Activated CD4-positive, CD25-positive, alpha-beta regulatory T cell treated with anti-CD3 and anti-CD28 coated beads, Interleukin-2, amount 50 U/mL, for 16 hours (primary cell): ENCODE measurements around the gene IFNL4.
"Not testable (repeated sequence)": the region's sequence is repeated elsewhere in the genome, so short reads cannot be mapped to it uniquely, and the experiment has no call there.

ENCODE experiments used
- DNase-seq: peaks from one replicate; pipeline ENCODE4 v3.0.0-alpha.2; 2020; ENCODE audit warnings: low read depth, low spot score

The IFNL4 gene

DNA sequence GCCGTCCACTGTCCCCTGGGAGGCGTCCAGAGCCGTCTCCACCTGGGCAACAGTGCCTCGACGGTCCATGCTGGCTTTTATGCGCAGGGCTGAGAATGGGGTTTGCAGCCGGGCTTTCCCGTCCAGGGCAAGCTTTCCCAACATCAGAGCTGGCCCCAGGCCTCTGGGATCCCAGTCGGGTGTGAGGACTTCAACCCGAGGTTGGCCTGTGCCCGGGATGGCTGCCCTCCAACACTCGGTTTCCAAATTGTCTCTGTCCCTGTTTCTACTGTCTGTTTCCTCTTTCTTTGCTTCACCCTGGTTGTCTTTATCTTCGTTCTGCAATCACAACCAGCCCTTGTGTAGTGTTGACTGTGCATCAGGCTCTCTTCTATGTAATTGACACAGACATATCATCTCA lies at the start of gene IFNL4:
Gene IFNL4, minus strand, starts transcription at position 51 of the 400 bp plus-strand sequence.
- DNase-seq: no peak

DNA sequence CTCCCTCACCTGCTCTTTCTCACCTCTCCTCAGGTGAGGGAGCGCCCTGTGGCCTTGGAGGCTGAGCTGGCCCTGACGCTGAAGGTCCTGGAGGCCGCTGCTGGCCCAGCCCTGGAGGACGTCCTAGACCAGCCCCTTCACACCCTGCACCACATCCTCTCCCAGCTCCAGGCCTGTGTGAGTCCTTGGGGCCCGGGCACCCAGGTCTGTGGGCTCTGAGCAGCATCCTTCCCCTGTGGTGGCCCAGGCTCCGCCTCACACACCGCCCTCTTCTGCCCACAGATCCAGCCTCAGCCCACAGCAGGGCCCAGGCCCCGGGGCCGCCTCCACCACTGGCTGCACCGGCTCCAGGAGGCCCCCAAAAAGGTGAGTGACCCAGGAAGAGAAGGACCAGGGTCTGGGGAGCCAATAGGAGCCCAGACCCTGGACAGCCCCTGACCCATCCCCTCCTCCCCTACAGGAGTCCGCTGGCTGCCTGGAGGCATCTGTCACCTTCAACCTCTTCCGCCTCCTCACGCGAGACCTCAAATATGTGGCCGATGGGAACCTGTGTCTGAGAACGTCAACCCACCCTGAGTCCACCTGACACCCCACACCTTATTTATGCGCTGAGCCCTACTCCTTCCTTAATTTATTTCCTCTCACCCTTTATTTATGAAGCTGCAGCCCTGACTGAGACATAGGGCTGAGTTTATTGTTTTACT lies 49.4 kb upstream of the IFNL4 start:
- no peak for DNase-seq

DNA sequence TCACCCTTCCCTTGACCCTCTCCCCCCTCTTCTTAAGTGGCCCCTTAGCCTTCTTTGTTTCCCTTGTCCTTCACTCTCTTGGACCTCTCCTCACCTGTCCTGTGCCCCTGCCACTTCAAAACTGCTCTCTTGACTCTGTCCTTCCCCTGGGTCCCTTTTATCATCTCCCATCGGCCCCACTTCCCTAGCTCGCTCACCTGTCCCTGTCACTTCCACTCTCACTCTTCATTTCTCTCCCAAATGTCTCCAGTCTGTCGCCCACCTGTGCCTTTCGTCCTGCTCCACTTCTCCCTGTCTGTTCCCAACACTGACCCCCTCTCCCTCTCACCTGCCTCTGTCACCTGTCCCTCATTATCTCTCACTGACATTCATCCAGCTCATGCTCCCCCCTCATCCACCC lies 48.2 kb upstream of the IFNL4 start:
- no peak for DNase-seq

DNA sequence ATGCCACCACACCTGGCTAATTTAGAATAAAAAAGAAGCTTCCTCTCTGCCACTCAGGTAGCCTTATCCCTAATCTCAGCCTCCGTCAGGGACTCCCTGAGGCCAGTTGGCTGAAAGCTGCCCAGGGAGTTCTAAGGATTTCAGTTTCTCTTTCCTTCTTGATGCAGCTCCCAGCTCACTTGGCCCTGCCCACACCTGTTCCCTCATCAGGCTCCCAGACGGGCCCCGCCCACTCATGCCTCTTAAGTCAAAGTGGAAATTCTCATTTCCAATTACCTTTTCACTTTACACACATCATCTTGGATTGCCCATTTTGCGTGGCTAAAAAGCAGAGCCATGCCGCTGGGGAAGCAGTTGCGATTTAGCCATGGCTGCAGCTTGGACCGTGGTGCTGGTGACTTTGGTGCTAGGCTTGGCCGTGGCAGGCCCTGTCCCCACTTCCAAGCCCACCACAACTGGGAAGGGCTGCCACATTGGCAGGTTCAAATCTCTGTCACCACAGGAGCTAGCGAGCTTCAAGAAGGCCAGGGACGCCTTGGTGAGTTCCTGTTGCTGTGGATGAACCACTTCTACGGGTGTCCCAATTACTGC lies 47.5 kb upstream of the IFNL4 start, which contains the start of gene IFNL1:
Gene IFNL1, plus strand, starts transcription at position 353 of the 591 bp plus-strand sequence. Its CDS starts 15 bp downstream, at position 368.
- DNase-seq: no peak

DNA sequence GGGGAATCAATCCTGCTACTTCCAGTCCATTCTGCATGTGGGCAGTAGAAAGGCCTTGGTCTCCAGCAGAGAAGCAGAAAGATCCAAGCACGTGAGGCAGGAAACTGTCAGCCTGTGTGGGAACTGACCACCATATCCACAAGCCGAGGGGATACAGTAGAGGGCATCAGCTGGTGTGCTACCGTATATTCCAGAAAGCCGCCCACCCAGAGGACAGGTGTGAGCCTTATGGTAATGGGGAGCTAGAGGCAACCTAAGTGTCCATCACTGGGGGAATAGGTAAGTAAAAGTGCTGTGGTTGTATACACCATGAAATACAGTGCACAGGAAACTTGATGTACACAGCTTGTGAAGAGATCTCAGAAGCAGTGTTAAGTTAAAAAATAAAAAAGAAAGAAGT lies 44.7 kb upstream of the IFNL4 start:
- DNase-seq: no peak

DNA sequence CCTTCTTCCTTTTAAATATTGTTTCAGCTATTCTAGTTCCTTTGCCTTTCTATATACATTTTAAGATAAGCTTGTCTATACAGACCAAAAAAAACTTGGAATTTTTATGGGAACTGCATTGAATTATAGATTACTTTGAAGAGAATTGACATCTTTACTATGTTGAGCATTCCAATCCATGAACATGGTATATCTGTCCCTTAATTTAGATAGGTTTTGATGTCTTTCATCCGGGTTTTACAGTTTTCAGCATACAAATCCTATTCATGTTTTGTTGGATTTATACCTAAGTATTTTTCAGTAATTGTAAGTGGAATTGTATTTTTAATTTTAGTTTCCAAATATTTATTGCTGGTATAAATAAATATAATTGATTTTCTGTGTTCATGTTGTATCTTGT lies 35.4 kb upstream of the IFNL4 start:
- DNase-seq: no peak

DNA sequence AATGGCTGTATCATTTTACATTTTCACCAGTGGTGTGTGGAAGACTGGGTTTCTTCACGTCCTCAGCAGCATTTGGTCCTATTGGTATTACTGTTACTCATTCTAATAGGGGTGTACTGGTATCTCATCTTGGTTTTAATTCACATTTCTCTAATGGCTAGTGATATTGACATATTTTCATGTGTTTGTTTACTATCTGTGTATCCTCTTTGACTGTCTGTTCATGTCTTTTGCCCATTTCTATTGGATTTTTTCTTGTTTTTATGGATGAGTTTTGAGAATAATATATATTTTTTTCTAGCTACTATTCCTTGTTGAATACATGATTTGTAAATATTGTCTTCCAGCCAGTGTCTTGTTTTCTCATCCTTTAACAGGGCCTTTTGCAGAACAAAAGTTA lies 33.4 kb upstream of the IFNL4 start:
- no peak for DNase-seq

DNA sequence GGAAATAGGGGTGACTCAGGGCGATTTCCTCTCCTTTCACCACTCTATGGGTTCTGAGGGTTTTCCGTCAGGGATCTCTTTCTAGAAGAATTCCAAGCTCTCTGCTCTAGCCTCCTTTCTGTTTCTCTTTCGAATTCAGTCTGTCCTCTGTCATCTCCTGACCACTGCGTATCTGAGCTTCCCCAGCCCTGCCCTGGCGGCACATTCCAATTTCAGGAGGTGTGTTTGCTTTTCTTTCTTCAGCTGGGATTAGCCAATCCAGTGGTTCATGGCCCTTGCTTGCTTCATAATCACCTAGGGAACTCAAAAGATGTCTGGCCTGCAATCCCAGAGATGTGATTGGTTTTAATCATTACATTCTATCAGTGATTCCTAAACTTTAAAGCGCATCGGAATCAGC lies 28.9 kb upstream of the IFNL4 start:
- no peak for DNase-seq

DNA sequence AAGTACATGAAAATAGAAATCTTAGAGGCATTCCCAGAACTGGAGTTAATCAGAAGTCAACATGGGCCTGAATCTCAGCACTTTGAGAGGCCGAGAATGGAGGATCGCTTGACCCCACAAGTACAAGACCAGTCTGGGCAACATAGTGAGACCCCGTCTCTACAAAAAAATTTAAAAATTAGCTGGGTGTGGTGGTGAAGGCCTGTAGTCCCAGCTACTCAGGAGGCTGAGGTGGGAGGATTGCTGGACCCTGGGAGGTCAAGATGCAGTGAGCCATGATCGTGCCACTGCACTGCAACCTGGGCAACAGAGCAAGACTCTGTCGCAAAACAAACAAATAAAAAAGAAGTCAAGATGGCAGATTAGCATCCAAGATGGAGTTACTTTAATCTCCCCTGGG lies 28.1 kb upstream of the IFNL4 start:
- no peak for DNase-seq

DNA sequence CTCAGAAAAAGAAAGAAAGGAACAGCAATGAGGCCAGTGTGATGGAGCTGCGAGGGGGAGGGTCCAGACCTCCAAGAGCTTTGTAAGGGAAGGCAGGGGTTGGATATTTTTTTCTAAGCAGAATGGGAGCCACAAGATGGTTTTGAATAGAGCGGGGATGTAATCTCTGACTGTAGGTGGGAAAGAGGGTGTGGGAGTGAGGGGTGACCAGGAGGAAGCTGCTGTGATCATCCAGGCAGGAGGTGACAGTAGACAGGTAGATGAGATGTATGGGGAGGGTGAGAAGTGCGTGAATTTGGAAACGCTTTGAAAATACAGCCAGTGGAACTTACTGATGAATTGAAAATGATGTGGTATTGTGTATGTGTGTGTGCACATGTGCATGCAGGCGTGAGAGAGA lies 26.9 kb upstream of the IFNL4 start:
- DNase-seq: no peak

DNA sequence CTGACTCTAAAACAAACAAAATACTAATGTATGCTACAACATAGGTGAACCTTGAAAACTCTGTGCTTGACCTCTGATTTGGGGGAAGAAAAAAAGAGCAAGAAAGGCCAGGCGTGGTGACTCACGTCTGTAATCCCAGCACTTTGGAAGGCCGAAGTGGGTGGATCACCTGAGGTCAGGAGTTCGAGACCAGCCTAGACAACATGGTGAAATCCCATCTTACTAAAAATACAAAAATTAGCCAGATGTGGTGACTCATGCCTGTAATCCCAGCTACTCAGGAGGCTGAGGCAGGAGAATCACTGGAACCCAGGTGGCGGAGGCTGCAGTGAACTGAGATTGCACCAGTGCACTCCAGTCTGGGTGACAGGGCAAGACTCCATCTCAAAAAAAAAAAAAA lies 25.2 kb upstream of the IFNL4 start:
- DNase-seq: not testable (repeated sequence)

DNA sequence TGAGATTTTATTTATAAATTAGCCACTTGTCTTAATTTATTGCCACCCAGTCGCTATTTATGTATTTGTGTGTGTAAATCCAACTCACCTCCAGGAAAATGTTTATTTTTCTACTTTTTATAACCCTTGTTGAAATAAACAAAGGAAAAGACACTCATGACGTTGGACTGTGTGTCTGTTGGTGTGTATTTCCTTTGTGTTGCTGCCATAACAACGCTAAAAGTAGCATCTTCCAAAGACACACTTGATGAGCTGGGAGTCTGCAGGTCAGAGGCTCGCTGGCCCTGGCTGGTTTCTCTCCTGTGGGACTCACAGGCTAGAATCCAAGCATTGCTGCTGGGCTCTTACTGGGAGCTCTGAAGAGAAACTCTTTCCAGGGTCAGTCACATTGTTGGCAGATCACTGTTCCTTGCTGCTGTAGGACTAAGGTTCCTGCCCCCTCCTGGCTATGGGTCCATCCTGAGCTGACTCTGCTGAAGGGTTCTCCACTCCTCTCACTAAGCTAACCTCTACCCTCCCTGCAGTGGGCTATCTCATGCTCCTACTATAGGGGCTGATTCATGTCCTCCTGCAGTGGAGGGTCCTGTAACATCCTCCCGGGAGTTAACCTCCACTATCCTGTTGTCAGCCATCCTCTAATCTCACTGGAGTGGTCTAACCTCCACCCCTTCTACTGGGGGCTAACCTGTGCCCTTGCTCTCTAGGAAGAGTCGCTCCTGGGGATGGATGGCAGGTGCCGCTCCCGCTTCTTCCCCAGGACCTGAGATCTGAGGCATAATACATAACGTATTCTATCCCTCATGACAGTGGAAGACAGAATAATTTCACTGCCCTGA lies 21.6 kb upstream of the IFNL4 start:
- DNase-seq: no peak

DNA sequence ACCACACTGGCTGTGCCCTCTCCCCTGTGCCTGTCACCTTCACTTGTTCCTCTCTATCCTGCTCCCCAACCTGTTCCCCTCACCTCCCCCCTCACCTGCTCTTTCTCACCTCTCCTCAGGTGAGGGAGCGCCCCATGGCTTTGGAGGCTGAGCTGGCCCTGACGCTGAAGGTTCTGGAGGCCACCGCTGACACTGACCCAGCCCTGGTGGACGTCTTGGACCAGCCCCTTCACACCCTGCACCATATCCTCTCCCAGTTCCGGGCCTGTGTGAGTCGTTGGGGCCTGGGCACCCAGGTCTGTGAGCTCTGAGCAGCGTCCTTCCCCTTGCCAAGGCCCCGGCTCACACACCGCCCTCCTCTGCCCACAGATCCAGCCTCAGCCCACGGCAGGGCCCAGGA lies 20.7 kb upstream of the IFNL4 start:
- DNase-seq: not testable (repeated sequence)

DNA sequence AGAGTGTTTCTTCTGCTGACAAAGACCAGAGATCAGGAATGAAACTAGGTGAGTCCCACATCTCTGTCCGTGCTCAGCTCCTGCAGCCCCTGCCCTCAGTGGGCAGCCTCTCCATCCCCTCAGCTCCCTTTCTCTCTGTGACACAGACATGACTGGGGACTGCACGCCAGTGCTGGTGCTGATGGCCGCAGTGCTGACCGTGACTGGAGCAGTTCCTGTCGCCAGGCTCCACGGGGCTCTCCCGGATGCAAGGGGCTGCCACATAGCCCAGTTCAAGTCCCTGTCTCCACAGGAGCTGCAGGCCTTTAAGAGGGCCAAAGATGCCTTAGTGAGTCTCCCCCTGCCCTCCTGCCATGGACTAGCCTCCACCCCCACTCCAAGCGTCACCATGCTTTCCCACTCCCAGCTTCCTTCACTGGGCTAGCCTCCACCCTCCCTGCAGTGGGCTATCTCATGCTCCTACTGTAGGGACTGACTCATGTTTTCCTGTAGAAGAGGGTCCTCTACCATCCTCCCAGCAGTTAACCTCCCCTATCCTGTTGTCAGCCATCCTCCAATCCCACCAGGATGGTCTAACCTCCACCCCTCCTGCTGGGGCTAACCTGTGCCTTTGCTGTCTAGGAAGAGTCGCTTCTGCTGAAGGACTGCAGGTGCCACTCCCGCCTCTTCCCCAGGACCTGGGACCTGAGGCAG lies 20.0 kb upstream of the IFNL4 start:
- DNase-seq: not testable (repeated sequence)

DNA sequence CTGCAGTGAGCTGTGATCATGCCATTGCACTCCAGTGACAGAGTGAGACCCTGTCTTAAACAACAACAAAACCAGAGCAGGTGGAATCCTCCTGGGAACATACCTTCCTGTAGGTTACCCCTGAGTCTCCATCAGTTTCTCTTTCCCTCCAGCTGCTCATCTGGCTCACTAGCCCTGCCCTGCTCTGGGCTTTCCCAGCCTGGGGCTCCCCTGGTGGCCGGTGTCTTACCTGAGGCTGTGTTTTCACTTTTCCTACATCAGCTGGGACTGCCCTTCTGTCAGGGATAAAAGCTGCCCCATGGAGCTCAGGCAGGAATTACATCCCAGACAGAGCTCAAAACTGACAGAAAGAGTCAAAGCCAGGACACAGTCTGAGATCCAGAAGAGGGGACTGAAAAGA lies 19.4 kb upstream of the IFNL4 start, which contains the start of gene IFNL2:
Gene IFNL2, plus strand, starts transcription at position 312 of the 400 bp plus-strand sequence. CDS start 173 bp downstream, outside the sequence.
- not testable (repeated sequence) for DNase-seq

DNA sequence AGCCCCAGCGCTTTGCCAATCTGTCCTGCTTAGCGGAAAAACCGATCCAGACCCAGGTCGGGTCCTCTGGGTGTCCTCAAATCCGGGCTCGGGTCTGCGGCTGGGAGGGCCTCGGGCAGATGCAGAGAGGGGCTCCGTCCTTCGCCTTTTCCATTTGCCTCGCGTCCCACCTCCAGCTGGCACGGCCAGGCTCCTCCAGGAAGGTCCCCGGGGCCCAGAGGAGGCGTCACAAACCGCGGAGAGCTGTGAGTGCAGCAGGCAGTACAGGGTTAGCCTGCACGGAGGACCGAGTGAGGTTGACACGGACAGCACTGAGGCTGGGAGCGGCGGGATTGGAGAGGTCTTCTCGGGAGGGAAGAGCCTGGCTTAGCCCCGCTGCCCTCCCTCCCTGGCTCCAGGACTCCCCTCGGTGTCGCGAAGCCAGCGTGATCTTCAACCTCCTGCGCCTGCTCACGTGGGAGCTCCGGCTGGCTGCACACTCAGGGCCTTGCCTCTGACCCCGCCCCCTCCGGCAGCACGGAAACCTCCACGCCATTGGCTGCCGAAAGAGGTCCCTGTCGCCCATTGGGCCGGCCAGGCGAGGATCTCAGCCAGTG lies 16.8 kb upstream of the IFNL4 start:
- no peak for DNase-seq

DNA sequence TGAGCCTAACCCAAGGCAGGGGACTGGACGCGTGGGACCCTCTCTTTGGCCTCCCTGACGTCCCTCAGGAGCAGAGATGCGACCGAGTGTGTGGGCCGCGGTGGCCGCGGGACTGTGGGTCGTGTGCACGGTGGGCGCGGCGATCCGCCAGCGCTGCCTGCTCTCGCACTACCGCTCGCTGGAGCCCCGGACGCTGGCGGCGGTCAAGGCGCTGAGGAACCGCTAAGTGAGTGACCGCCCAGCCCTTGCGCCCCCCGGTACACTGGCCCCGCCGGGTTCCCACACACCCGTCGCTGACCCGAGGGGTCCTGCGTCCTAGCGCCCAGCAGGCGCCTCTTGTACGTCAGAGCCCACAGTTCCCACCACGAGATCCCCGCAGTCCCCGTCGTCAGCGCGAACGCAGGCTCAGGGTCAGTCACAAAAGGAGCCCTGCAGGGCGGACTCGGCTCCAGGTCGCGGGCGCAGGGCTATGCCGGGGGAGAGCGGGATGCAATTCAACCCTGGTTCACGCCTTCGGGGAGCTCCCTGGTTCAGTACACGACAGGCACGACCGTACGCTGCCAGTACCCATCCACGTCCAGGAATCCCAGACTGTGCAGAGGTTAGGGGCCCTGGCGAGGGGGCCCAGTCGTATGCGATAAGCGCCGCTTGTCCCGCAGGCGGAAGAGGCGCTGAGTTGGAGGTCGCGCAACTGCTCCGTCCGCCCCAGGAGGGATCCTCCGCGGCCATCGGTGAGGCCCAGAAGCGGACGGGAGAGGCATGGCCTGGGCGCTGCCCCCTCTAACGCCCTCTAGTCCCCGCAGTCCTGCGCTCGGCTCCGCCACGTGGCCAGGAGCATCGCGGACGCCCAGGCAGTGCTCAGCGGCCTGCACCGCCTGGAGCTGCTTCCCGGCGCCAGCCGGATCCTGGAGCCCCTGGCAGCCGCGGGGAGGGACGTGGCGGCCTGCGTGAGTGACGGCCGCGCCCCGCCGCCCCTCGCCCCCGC lies 15.9 kb upstream of the IFNL4 start:
- no peak for DNase-seq

DNA sequence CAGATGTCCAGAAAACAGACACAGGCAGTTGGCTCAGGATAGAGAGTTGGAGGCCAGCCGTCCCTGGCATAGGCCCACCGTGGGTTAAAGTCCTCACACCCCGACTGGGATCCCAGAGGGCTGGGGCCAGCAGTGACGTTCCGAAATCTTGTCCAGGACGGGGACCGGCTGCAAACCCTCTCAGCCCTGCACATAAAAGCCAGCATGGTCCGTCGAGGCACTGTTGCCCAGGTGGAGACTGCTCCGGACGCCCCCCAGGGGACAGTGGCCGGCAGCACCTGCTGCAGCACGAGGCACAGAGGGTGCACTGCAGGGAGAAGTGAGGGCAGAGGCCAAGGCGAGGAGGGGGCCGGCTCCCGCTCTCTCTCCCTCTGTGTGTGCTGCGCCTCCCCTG lies 15.3 kb upstream of the IFNL4 start:
- DNase-seq: no peak

DNA sequence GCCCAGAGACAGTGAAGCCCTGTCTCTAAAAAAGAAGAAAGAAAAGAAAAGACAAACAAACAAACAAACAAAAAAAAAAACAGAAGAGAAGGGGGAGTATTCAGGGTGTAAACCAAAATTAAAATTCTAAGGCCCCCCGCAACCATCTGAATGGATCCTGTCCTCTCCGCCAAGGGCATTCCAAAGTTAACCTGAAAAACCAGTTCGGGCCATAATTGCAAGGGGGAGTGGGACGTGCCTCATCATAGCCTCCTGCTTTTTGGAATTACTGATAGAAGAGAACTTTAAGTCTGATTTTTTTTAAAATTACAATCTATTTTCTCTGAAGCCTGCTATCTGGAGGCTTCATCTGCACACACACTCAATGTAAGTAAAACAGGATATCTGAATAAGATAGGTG lies 13.8 kb upstream of the IFNL4 start:
- DNase-seq: no peak

DNA sequence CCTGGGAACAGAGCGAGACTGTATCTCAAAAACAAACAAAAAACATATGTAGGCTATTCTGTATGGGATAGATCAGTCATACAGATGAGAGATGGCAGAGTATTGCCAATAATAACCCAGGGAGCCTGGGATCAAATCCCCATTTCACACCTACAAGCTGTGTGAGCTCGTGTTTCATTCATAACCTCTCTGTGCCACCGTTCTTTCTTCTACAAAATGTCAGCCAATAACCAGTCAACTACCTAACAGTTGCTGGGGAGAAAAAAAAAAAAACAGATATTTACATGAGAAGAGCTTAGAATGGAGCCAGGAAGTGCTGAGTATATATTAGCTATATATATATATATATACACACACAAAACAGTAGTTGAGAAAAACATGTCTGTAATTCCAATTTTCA lies 13.0 kb upstream of the IFNL4 start:
- DNase-seq: no peak
